Upper lobe of right lung (tissue), 1 donor: ENCODE data around the gene EDIL3. TPM values are rescaled to one million over a fixed set of nuclear protein-coding genes. Genes with fewer than 3 reads are reported as not detected.

Experiments
- ATAC-seq: fragments of 200-7000 bp; cut with Tn5 transposase; one replicate; pipeline ENCODE4 v1.9.1; 2020; ENCODE audit warnings: mild to moderate bottlenecking, moderate library complexity
- DNase-seq: peaks from one replicate; pipeline ENCODE4 v3.0.0-alpha.2; 2020
- H3K27ac ChIP-seq: fragments of 200-600 bp; one replicate; pipeline ENCODE4 v1.8.0; 2022
- H3K27me3 ChIP-seq: fragments of 200-600 bp; one replicate; pipeline ENCODE4 v1.8.0; 2022; ENCODE audit warnings: mild to moderate bottlenecking
- H3K36me3 ChIP-seq: fragments of 200-600 bp; one replicate; pipeline ENCODE4 v1.8.0; 2022
- H3K4me1 ChIP-seq: fragments of 200-600 bp; one replicate; pipeline ENCODE4 v1.8.0; 2022
- H3K4me3 ChIP-seq: fragments of 200-600 bp; one replicate; pipeline ENCODE4 v1.8.0; 2022; ENCODE audit warnings: mild to moderate bottlenecking
- H3K9me3 ChIP-seq: fragments of 200-600 bp; one replicate; pipeline ENCODE4 v1.8.0; 2022
- CTCF ChIP-seq: fragments of 200-600 bp; IDR thresholded peaks from one replicate; pipeline ENCODE4 v1.8.0; 2022; ENCODE audit warnings: antibody characterized with exemption
- intact Hi-C: fragments of 100-400 bp; cut with DNase I; formaldehyde crosslinking; loops from one replicate; pipeline ENCODE4 v1.11.0; 2022
- total RNA-seq: library from RNA; stranded (reverse); fragmentation: NEBNext Ultra II Directional; extraction: Animal tissue kit (Norgen Biotek cat#: 25700); gene quantifications from one replicate; pipeline ENCODE4 v1.2.1, GENCODE V29; 2021
- donor health status: DM: no; HTN: yes; CAD: no; lungs with severe emphysema.

Gene EDIL3
- total RNA-seq, 1 donor from 2014 or later, result 42.4 TPM

DNA sequence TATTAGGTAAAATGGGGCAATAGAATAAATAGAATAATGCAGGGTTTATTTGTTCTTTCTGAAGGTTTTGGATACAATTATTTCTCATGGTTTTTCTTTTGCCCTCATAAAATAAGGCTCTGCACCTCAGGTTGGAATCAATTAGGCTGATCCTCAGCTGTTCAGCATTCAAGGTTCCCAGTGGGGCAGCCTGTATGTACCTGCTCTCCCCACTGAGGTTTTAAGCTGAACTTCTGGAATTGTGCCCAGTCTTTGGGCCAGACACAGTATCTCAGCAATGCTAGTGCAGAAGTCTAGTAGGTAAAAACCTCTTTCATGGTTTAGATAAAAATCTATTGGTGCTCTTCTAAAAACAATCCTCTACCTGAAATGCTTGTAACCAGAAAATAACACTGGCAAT lies 98.0 kb downstream of the EDIL3 start:
- Histone ChIP-seq H3K4me3 (no peak overlapping the region), H3K27me3 (no peaks in the 10 kb centered on the region), H3K36me3 (no peaks in the 10 kb centered on the region), H3K4me1 (no peaks in the 10 kb centered on the region), H3K9me3 (no peaks in the 10 kb centered on the region), H3K27ac (no peak overlapping the region)
- DNase-seq (no peak), ATAC-seq (no peak)
- intact Hi-C loops, result no loop called here
- TF ChIP-seq CTCF, result no peak

GRCh38 chr5:84285641-84286637 lies 98.7 kb downstream of the EDIL3 start:
- Histone ChIP-seq H3K4me1 (no peaks in the 10 kb centered on the region), H3K4me3 (no peak overlapping the region), H3K27ac (no peak overlapping the region), H3K27me3 (no peaks in the 10 kb centered on the region), H3K9me3 (no peaks in the 10 kb centered on the region), H3K36me3 (no peaks in the 10 kb centered on the region)
- ATAC-seq (no peak), DNase-seq (no peak)
- intact Hi-C loops, result no loop called here
- TF ChIP-seq CTCF, result no peak

- H3K4me3 ChIP-seq, result no peak overlapping the region
- DNase-seq (no peak), ATAC-seq (no peak)
- H3K27ac ChIP-seq, result no peak overlapping the region
- H3K9me3 ChIP-seq, result no peaks in the 10 kb centered on the region
- H3K27me3 ChIP-seq, result no peaks in the 10 kb centered on the region
- intact Hi-C loops, result no loop called here
- H3K4me1 ChIP-seq, result no peaks in the 10 kb centered on the region
- no peaks in the 10 kb centered on the region for H3K36me3 ChIP-seq
- TF ChIP-seq CTCF, result no peak
Observed at GRCh38 chr5:84281383-84281782, 103.3 kb downstream of the EDIL3 start.

- Histone ChIP-seq H3K36me3 (no peaks in the 10 kb centered on the region), H3K9me3 (no peaks in the 10 kb centered on the region), H3K4me1 (no peaks in the 10 kb centered on the region), H3K27me3 (no peaks in the 10 kb centered on the region), H3K27ac (no peak overlapping the region), H3K4me3 (no peak overlapping the region)
- DNase-seq, result no peak
- intact Hi-C loops, result no loop called here
- no peak for ATAC-seq
- TF ChIP-seq CTCF, result no peak
Observed at GRCh38 chr5:84279234-84279633, 105.4 kb downstream of the EDIL3 start.

DNA sequence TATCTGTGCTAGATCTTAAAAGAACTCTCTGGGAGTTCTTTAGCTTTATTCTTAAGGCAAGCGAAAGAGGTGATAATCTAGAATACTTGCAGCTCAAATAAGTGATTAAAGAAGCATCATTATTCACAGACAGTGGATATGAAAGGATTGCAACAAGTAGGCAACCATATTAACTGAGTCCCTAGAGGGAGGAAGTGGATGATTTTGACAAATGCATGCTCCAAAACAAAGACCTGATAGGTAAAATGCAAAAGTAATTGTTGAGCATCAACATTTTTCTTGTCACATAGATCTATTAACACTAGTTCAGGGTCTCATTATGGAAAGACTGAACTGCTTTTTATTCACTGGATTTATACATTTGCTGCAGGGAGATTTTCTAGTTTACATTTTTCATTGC lies 109.1 kb downstream of the EDIL3 start:
- Histone ChIP-seq H3K9me3 (no peaks in the 10 kb centered on the region), H3K36me3 (no peaks in the 10 kb centered on the region), H3K4me1 (no peaks in the 10 kb centered on the region), H3K4me3 (no peak overlapping the region), H3K27me3 (no peaks in the 10 kb centered on the region), H3K27ac (no peak overlapping the region)
- ATAC-seq, result no peak
- intact Hi-C loops, result no loop called here
- TF ChIP-seq CTCF, result no peak
- no peak for DNase-seq
